ENCODE data around the gene NXPH3.

The NXPH3 gene

DNA sequence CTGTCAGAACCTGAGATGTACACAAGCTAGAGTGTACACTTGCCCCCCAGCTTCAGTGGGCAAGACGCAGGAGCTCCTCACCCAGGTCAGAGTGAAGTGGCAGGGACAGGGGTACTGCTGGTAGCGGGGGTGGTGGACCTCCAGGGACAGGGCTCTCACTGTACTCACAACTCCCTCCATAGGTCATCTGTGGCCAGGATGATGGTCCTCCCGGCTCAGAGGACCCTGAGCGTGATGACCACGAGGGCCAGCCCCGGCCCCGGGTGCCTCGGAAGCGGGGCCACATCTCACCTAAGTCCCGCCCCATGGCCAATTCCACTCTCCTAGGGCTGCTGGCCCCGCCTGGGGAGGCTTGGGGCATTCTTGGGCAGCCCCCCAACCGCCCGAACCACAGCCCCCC lies 2.7 kb downstream of the NXPH3 start:
- Histone ChIP-seq H3K36me3 (ENCODE audit: insufficient read depth, low read length) (no peaks in the 10 kb centered on the region), H3K4me1 (ENCODE audit: insufficient read depth, low read length) (peaks cover 5% of the 10 kb centered on the region), H3K4me3 (ENCODE audit: low read length) (no peak overlapping the region), H3K9ac (ENCODE audit: low read depth, low read length) (no peak overlapping the region), H3K9me3 (ENCODE audit: insufficient read depth, low read depth, low read length) (no peaks in the 10 kb centered on the region), H3K27me3 (ENCODE audit: insufficient read depth, low read length) (peaks cover 23% of the 10 kb centered on the region), H3K27ac (ENCODE audit: low read depth, low read length) (no peak overlapping the region)
- WGBS = 90% methylated on average over 13 of the region's 13 CpGs

GRCh38 chr17:49578952-49579500 lies 3.4 kb downstream of the NXPH3 start:
- WGBS = 94% methylated on average over 17 of the region's 17 CpGs

DNA sequence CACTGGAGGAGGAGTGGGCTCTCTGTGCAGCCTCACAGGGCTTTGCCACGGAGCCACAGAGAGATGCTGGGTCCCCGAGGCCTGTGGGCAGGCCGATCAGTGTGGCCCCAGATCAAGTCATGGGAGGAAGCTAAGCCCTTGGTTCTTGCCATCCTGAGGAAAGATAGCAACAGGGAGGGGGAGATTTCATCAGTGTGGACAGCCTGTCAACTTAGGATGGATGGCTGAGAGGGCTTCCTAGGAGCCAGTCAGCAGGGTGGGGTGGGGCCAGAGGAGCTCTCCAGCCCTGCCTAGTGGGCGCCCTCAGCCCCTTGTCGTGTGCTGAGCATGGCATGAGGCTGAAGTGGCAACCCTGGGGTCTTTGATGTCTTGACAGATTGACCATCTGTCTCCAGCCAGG lies 3.9 kb downstream of the NXPH3 start:
- Histone ChIP-seq H3K36me3 (ENCODE audit: insufficient read depth, low read length) (no peaks in the 10 kb centered on the region), H3K27me3 (ENCODE audit: insufficient read depth, low read length) (peaks cover 23% of the 10 kb centered on the region), H3K9ac (ENCODE audit: low read depth, low read length) (no peak overlapping the region), H3K4me1 (ENCODE audit: insufficient read depth, low read length) (peaks cover 5% of the 10 kb centered on the region; the same call in 1 of the 2 replicates), H3K9me3 (ENCODE audit: insufficient read depth, low read depth, low read length) (no peaks in the 10 kb centered on the region), H3K4me3 (ENCODE audit: low read length) (no peak overlapping the region), H3K27ac (ENCODE audit: low read depth, low read length) (no peak overlapping the region)
- 85% methylated on average over 5 of the region's 5 CpGs for WGBS

More at GRCh38 chr17:49578952-49579500, 3.4 kb downstream of the NXPH3 start:
- Histone ChIP-seq H3K27me3 (ENCODE audit: insufficient read depth, low read length) (peaks cover 23% of the 10 kb centered on the region), H3K4me3 (ENCODE audit: low read length) (no peak overlapping the region), H3K36me3 (ENCODE audit: insufficient read depth, low read length) (no peaks in the 10 kb centered on the region), H3K9me3 (ENCODE audit: insufficient read depth, low read depth, low read length) (no peaks in the 10 kb centered on the region), H3K9ac (ENCODE audit: low read depth, low read length) (no peak overlapping the region), H3K27ac (ENCODE audit: low read depth, low read length) (no peak overlapping the region), H3K4me1 (ENCODE audit: insufficient read depth, low read length) (peaks cover 5% of the 10 kb centered on the region)

DNA sequence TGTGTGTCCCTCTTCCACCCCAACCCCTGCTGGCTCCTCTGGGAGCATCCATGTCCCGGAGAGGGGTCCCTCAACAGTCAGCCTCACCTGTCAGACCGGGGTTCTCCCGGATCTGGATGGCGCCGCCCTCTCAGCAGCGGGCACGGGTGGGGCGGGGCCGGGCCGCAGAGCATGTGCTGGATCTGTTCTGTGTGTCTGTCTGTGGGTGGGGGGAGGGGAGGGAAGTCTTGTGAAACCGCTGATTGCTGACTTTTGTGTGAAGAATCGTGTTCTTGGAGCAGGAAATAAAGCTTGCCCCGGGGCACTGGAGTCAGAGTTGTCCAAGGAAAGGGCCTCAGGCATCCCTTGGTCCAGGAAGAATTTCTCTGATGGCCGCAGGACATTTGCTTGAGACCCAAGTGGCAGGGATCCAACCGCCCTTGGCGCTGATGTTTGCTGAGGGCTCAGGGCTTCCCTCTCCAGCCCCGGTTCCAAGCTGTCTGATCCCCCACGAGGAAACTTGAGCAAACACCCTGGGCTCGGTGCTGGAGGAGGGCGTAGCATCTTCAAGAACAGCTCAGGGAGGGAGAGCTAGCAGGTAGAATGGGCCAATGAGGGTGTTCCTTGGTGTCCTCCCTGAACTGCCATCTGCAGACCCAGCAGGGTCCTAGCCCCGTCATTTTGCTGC lies 4.5 kb downstream of the NXPH3 start:
- H3K27me3 ChIP-seq (ENCODE audit: insufficient read depth, low read length) = peaks cover 17% of the 10 kb centered on the region
- H3K36me3 ChIP-seq (ENCODE audit: insufficient read depth, low read length) = no peaks in the 10 kb centered on the region
- H3K9me3 ChIP-seq (ENCODE audit: insufficient read depth, low read depth, low read length) = no peaks in the 10 kb centered on the region
- H3K4me1 ChIP-seq (ENCODE audit: insufficient read depth, low read length) = peaks cover under 1% of the 10 kb centered on the region; the same call in 1 of the 2 replicates
- H3K4me3 ChIP-seq (ENCODE audit: low read length) = no peak overlapping the region
- no peak overlapping the region for H3K9ac ChIP-seq (ENCODE audit: low read depth, low read length)
- 91% methylated on average over 21 of the region's 21 CpGs for WGBS
- no peak overlapping the region for H3K27ac ChIP-seq (ENCODE audit: low read depth, low read length)

- H3K27ac ChIP-seq (ENCODE audit: low read depth, low read length) = no peak overlapping the region
- H3K4me3 ChIP-seq (ENCODE audit: low read length) = no peak overlapping the region
- H3K4me1 ChIP-seq (ENCODE audit: insufficient read depth, low read length) = no peaks in the 10 kb centered on the region
- 92% methylated on average over 12 of the region's 12 CpGs for WGBS
- H3K36me3 ChIP-seq (ENCODE audit: insufficient read depth, low read length) = no peaks in the 10 kb centered on the region
- H3K27me3 ChIP-seq (ENCODE audit: insufficient read depth, low read length) = peaks cover 16% of the 10 kb centered on the region
- H3K9ac ChIP-seq (ENCODE audit: low read depth, low read length) = no peak overlapping the region
- H3K9me3 ChIP-seq (ENCODE audit: insufficient read depth, low read depth, low read length) = no peaks in the 10 kb centered on the region
Measured at GRCh38 chr17:49580981-49581647, 5.4 kb downstream of the NXPH3 start.

DNA sequence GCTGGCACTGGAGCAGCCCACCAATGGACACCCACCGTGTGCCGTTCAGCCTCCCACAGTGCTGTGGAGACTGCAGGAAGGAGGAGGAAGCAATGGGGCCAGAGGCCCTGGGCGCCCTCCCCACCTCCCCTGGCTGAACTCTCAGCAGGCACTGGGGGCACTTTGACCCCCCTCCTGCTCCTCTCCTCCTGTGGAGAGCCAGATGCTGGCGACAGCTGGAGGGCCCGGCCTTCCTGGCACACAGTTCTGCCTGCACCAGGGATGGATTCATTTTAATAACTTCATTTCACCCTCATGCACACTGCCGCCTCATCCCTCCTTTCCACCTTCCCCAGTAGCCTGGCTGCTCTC lies 6.0 kb downstream of the NXPH3 start:
- H3K4me3 ChIP-seq (ENCODE audit: low read length) = no peak overlapping the region
- H3K27ac ChIP-seq (ENCODE audit: low read depth, low read length) = no peak overlapping the region
- H3K36me3 ChIP-seq (ENCODE audit: insufficient read depth, low read length) = no peaks in the 10 kb centered on the region
- H3K9ac ChIP-seq (ENCODE audit: low read depth, low read length) = no peak overlapping the region
- WGBS = 78% methylated on average over 6 of the region's 6 CpGs
- H3K4me1 ChIP-seq (ENCODE audit: insufficient read depth, low read length) = no peaks in the 10 kb centered on the region
- peaks cover 16% of the 10 kb centered on the region for H3K27me3 ChIP-seq (ENCODE audit: insufficient read depth, low read length)
- no peaks in the 10 kb centered on the region for H3K9me3 ChIP-seq (ENCODE audit: insufficient read depth, low read depth, low read length)

DNA sequence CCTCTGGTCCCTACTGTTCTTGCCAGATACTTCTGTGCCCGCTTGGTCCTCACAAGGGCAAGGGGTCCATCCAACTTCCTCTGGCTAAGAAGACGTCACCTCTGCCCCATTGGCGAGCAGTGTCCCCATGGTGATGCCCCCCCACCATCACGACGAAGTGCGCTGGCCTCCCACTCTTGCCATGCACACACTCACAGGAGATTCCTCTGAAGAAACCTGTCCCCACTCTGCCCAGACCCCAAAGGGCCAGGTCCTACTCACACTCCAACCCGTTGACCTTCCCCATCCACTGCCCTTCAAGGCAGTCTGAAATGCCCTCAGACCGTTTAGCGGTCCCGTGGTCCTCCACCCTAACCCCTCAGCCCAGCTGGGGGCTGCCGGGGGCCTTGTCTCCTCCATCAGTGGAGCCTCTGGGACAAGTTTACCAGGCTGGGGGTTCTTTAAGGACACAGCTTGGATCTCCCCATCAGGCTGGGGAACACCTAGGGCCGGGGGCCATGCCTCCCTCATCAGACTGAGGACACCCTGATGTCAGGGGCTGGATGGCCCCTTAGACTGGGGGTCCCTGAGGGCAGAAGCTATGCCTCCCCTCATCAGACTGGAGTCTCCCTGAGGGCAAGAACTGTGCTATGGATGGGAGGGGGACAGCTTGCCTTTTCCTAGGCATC lies 6.5 kb downstream of the NXPH3 start:
- 91% methylated on average over 12 of the region's 12 CpGs for WGBS
- Histone ChIP-seq H3K9me3 (ENCODE audit: insufficient read depth, low read depth, low read length) (no peaks in the 10 kb centered on the region), H3K4me3 (ENCODE audit: low read length) (no peak overlapping the region), H3K36me3 (ENCODE audit: insufficient read depth, low read length) (no peaks in the 10 kb centered on the region), H3K27ac (ENCODE audit: low read depth, low read length) (no peak overlapping the region), H3K27me3 (ENCODE audit: insufficient read depth, low read length) (peaks cover 13% of the 10 kb centered on the region), H3K9ac (ENCODE audit: low read depth, low read length) (no peak overlapping the region), H3K4me1 (ENCODE audit: insufficient read depth, low read length) (no peaks in the 10 kb centered on the region)

DNA sequence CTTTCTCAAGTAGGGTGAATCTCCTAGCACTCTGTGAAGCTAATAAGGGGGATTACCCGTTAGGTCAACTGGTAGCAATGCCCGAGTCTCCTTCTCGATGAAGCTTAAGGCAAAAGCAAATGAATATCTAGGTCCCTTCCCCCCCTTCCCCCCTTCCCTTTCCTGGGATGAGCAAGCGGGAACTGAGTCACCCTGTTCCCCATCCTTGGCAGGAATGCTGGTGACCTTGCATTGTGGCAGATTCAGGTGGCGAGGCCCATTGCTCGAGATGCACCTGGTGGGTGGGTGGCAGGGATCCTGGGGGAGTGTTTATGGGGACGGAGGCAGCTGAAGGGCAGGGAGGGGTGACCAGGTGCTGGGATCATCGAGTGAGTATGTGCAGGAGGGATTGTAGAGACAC lies 7.1 kb downstream of the NXPH3 start:
- Histone ChIP-seq H3K4me1 (ENCODE audit: insufficient read depth, low read length) (no peaks in the 10 kb centered on the region), H3K36me3 (ENCODE audit: insufficient read depth, low read length) (no peaks in the 10 kb centered on the region), H3K9ac (ENCODE audit: low read depth, low read length) (no peak overlapping the region), H3K4me3 (ENCODE audit: low read length) (no peak overlapping the region), H3K27ac (ENCODE audit: low read depth, low read length) (no peak overlapping the region), H3K27me3 (ENCODE audit: insufficient read depth, low read length) (peaks cover 7% of the 10 kb centered on the region), H3K9me3 (ENCODE audit: insufficient read depth, low read depth, low read length) (no peaks in the 10 kb centered on the region)
- 81% methylated on average over 8 of the region's 8 CpGs for WGBS

DNA sequence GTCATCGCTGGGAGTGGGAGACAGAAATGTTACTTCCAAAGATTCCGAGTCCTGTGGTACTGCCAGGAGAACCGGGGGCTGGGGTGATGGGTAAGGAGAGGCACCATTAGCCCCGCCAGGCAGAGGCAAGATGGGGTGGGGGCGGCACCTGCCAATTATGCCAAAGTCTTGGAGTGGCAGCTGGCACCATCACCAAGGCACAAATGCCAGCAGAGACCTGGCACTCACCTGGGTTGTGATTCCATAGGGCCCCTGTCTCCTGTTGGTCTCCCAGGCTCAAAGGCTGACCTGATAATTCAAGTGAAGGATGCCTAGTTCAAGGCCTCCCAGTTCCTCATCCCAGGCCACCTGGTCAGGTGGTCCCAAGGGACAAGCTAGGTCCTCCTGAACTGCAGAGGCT lies 7.6 kb downstream of the NXPH3 start:
- 89% methylated on average over 5 of the region's 5 CpGs for WGBS
- no peaks in the 10 kb centered on the region for H3K36me3 ChIP-seq (ENCODE audit: insufficient read depth, low read length)
- no peaks in the 10 kb centered on the region for H3K9me3 ChIP-seq (ENCODE audit: insufficient read depth, low read depth, low read length)
- peaks cover 2% of the 10 kb centered on the region for H3K27me3 ChIP-seq (ENCODE audit: insufficient read depth, low read length)
- H3K27ac ChIP-seq (ENCODE audit: low read depth, low read length) = no peak overlapping the region
- no peak overlapping the region for H3K4me3 ChIP-seq (ENCODE audit: low read length)
- no peak overlapping the region for H3K9ac ChIP-seq (ENCODE audit: low read depth, low read length)
- H3K4me1 ChIP-seq (ENCODE audit: insufficient read depth, low read length) = no peaks in the 10 kb centered on the region

GRCh38 chr17:49583889-49584288 lies 8.2 kb downstream of the NXPH3 start:
- WGBS = 92% methylated on average over 4 of the region's 4 CpGs
- Histone ChIP-seq H3K9me3 (ENCODE audit: insufficient read depth, low read depth, low read length) (no peaks in the 10 kb centered on the region), H3K4me1 (ENCODE audit: insufficient read depth, low read length) (no peaks in the 10 kb centered on the region), H3K9ac (ENCODE audit: low read depth, low read length) (no peak overlapping the region), H3K4me3 (ENCODE audit: low read length) (no peak overlapping the region), H3K27me3 (ENCODE audit: insufficient read depth, low read length) (no peaks in the 10 kb centered on the region), H3K36me3 (ENCODE audit: insufficient read depth, low read length) (no peaks in the 10 kb centered on the region), H3K27ac (ENCODE audit: low read depth, low read length) (no peak overlapping the region)

DNA sequence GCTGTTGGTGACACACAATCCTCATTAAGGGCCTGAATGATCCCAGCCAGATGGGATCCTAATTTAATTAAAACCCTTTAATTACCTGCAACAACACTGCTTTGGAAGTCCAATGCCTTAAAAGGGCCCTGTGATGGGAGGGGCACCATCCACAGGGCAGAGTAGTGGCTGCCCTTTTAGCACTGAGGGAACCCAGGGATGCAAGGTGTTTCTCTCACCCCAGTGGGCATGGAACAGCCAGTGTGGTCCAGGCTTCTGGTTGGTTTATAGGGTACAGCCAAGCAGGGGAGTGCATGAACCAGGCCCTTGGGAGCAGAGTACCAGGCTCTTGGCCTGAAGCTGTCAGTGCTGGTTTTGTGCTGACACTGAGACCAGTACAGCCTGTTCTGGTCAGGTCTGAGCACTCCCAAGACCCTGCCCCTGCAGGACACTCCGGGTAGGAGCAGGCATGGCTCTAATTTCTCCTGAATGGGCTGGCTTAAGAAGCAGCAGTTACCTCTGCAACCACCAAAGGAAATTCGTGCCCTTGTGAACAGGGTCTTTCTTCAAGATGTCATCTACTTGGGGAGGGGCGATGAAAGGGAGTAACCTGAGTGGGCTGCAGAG lies 9.9 kb downstream of the NXPH3 start:
- no peak overlapping the region for H3K9ac ChIP-seq (ENCODE audit: low read depth, low read length)
- WGBS = 46% methylated on average over 3 of the region's 3 CpGs

More for the DNA sequence above, 9.9 kb downstream of the NXPH3 start:
- H3K36me3 ChIP-seq (ENCODE audit: insufficient read depth, low read length) = no peaks in the 10 kb centered on the region
- no peaks in the 10 kb centered on the region for H3K27me3 ChIP-seq (ENCODE audit: insufficient read depth, low read length)
- H3K4me1 ChIP-seq (ENCODE audit: insufficient read depth, low read length) = no peaks in the 10 kb centered on the region
- no peak overlapping the region for H3K4me3 ChIP-seq (ENCODE audit: low read length)
- H3K9me3 ChIP-seq (ENCODE audit: insufficient read depth, low read depth, low read length) = no peaks in the 10 kb centered on the region
- no peak overlapping the region for H3K27ac ChIP-seq (ENCODE audit: low read depth, low read length)

Data from HUES64 (cell line).